Measurements from ENCODE around the gene FOXL3. TPM values are rescaled to one million over a fixed set of nuclear protein-coding genes. Genes with fewer than 3 reads are reported as not detected.

FOXL3 gene
- total RNA-seq, 1 experiment from 2014 or later, result not detected

- H3K36me3 Mint-ChIP-seq (ENCODE audit: insufficient read depth in 1 of 3, low read depth in 3 of 3), result no peaks in the 10 kb centered on the region; a peak in 1 of 7 replicates
- Histone ChIP-seq H3K14ac (ENCODE audit: insufficient read depth, low read length) (no peak overlapping the region), H2BK20ac (ENCODE audit: low read depth, low read length, poor library complexity, severe bottlenecking) (no peak overlapping the region), H3K27me3 (ENCODE audit: insufficient read depth, low read length) (no peaks in the 10 kb centered on the region), H3K79me2 (ENCODE audit: insufficient read depth, low read length) (no peaks in the 10 kb centered on the region), H2BK5ac (ENCODE audit: insufficient read length, low read length) (no peak overlapping the region), H2BK120ac (ENCODE audit: low read depth, low read length, poor library complexity, severe bottlenecking) (no peak overlapping the region), H4K91ac (ENCODE audit: insufficient read length, low read depth, low read length) (no peak overlapping the region), H2AK5ac (ENCODE audit: insufficient read length, low read length) (no peak overlapping the region), H3K4ac (ENCODE audit: low read depth, low read length) (no peak overlapping the region), H3K9ac (ENCODE audit: extremely low read depth, insufficient read length, low read length) (no peak overlapping the region), H4K5ac (ENCODE audit: insufficient read length, low read depth, low read length) (no peak overlapping the region), H2BK12ac (ENCODE audit: insufficient read length, low read depth, low read length) (no peak overlapping the region), H3K27ac (ENCODE audit: insufficient read length, low read depth, low read length) (no peak overlapping the region), H4K8ac (replicated peaks; ENCODE audit: insufficient read length, low read depth, low read length) (no peak overlapping the region), H3K4me1 (ENCODE audit: insufficient read depth, low read length) (no peaks in the 10 kb centered on the region), H3K4me2 (ENCODE audit: insufficient read depth, insufficient read length, low read length) (no peak overlapping the region), H3K9me3 (ENCODE audit: control insufficient read depth, low read depth, low read length) (no peaks in the 10 kb centered on the region), H3K56ac (ENCODE audit: insufficient read length, low read depth, low read length) (no peak overlapping the region), H4K20me1 (ENCODE audit: control insufficient read depth, insufficient read depth, insufficient read length) (no peaks in the 10 kb centered on the region), H3K23me2 (ENCODE audit: insufficient read length, low read depth, low read length, poor library complexity, severe bottlenecking) (peaks cover 3% of the 10 kb centered on the region), H2AFZ (ENCODE audit: low read length) (no peak overlapping the region), H2BK15ac (ENCODE audit: low read depth, low read length) (no peak overlapping the region), H3K79me1 (ENCODE audit: insufficient read depth, low read depth, low read length, poor library complexity, severe bottlenecking) (no peaks in the 10 kb centered on the region), H3K23ac (ENCODE audit: insufficient read length, low read depth, low read length) (no peak overlapping the region), H3T11ph (ENCODE audit: low read length) (no peak overlapping the region), H3K18ac (ENCODE audit: insufficient read length, low read depth, low read length) (no peak overlapping the region)
- peaks cover 0 to 11% of the 10 kb centered on the region in 2 experiments; a peak in 2 of 4 replicates for H3K4me1 Mint-ChIP-seq
- WGBS (ENCODE audit: extremely low coverage, insufficient read length, low lambda C conversion rate), result no CpG with 5 or more reads among the region's 22 CpGs
- no peak overlapping the region; a peak in 1 of 5 replicates for H3K4me3 Mint-ChIP-seq
- no peaks in the 10 kb centered on the region; a peak in 1 of 5 replicates for H3K9me3 Mint-ChIP-seq
- no peak for TF ChIP-seq CTCF (conservative IDR thresholded peaks at IDR 0.05)
- no peak for DNase-seq
- peaks cover 40% of the 10 kb centered on the region for H3K27me3 Mint-ChIP-seq (ENCODE audit: low read depth)
- no peak overlapping the region; a peak in 1 of 7 replicates for H3K27ac Mint-ChIP-seq
These were observed 38.2 kb downstream of the FOXL3 start for GRCh38 chr7:327991-328702.
